Loucy (cell line): Measurements from ENCODE around the gene RECQL5.

Experiments used
- H2AFZ ChIP-seq: fragments of 200-600 bp; sonication (generic); 2 replicates; pipeline ENCODE4 v1.6.0; 2016; ENCODE audit warnings: antibody characterized with exemption, mild to moderate bottlenecking, low read length, moderate library complexity
- H3F3A ChIP-seq: fragments of 200-600 bp; 2 replicates; pipeline ENCODE4 v1.6.0; 2016; ENCODE audit warnings: antibody characterized with exemption, low read depth, mild to moderate bottlenecking
- H3K27me3 ChIP-seq: fragments of 200-600 bp; sonication (generic); 2 replicates; pipeline ENCODE4 v1.6.1; 2014; ENCODE audit warnings: low read length, mild to moderate bottlenecking; ENCODE audit not compliant: insufficient read depth, poor library complexity, severe bottlenecking
- H3K36me3 ChIP-seq: fragments of 200-600 bp; sonication (generic); 2 replicates; pipeline ENCODE4 v1.6.1; 2016; ENCODE audit warnings: low read length; ENCODE audit not compliant: insufficient read depth
- H3K4me1 ChIP-seq: fragments of 200-600 bp; sonication (generic); 2 replicates; pipeline ENCODE4 v1.5.1; 2014; ENCODE audit warnings: low read length, mild to moderate bottlenecking; ENCODE audit not compliant: insufficient read depth, poor library complexity, severe bottlenecking
- H3K4me2 ChIP-seq: fragments of 200-600 bp; sonication (generic); 2 replicates; pipeline ENCODE4 v1.6.0; 2014; ENCODE audit warnings: antibody characterized with exemption, low read length, low read depth, mild to moderate bottlenecking; ENCODE audit not compliant: poor library complexity, severe bottlenecking
- H3K4me3 ChIP-seq: fragments of 200-600 bp; sonication (generic); 2 replicates; pipeline ENCODE4 v1.5.1; 2014; ENCODE audit warnings: low read length, mild to moderate bottlenecking, mixed read lengths; ENCODE audit not compliant: poor library complexity, severe bottlenecking
- H3K79me2 ChIP-seq: fragments of 200-600 bp; sonication (generic); 2 replicates; pipeline ENCODE4 v1.6.1; 2014; ENCODE audit warnings: low read length; ENCODE audit not compliant: insufficient read depth
- H3K9ac ChIP-seq: fragments of 200-600 bp; sonication (generic); 2 replicates; pipeline ENCODE4 v1.6.0; 2014; ENCODE audit warnings: mild to moderate bottlenecking, low read depth, low read length, moderate library complexity; ENCODE audit not compliant: poor library complexity, severe bottlenecking
- H3K9me2 ChIP-seq: fragments of 200-600 bp; sonication (generic); replicated peaks from 2 replicates; pipeline ENCODE4 v1.6.1; 2016; ENCODE audit warnings: low read depth, low read length, mixed read lengths
- H3K9me3 ChIP-seq: fragments of 200-600 bp; sonication (generic); 2 replicates; pipeline ENCODE4 v1.6.1; 2014; ENCODE audit warnings: mild to moderate bottlenecking, antibody characterized with exemption, low read length, low read depth; ENCODE audit not compliant: insufficient read depth
- H4K20me1 ChIP-seq: fragments of 200-600 bp; sonication (generic); 2 replicates; pipeline ENCODE4 v1.6.0; 2014; ENCODE audit warnings: antibody characterized with exemption, low read length, mild to moderate bottlenecking; ENCODE audit not compliant: insufficient read depth, poor library complexity, severe bottlenecking
- CTCF ChIP-seq: fragments of 200-600 bp; sonication (generic); conservative IDR thresholded peaks from 2 replicates; pipeline ENCODE4 v1.5.1; 2014; ENCODE audit warnings: mild to moderate bottlenecking, antibody characterized with exemption, low read length
- EZH2phosphoT487 ChIP-seq: fragments of 200-600 bp; IDR thresholded peaks from 2 replicates; pipeline ENCODE4 v1.6.1; 2018; ENCODE audit warnings: antibody characterized with exemption, mild to moderate bottlenecking, moderate library complexity, borderline replicate concordance

RECQL5 gene

GRCh38 chr17:75647921-75648320, 19.0 kb downstream of the RECQL5 start:
- H2AFZ ChIP-seq: no peak overlapping the region
- H4K20me1 ChIP-seq: no peaks in the 10 kb centered on the region
- no peak overlapping the region for H3K4me3 ChIP-seq
- H3K27me3 ChIP-seq: no peaks in the 10 kb centered on the region
- peaks cover 4% of the 10 kb centered on the region; the same call in 1 of the 2 replicates for H3K36me3 ChIP-seq
- no peaks in the 10 kb centered on the region for H3F3A ChIP-seq
- no peaks in the 10 kb centered on the region for H3K9me3 ChIP-seq
- H3K4me1 ChIP-seq: peaks cover 19% of the 10 kb centered on the region
- H3K4me2 ChIP-seq: no peak overlapping the region
- H3K9me2 ChIP-seq: no peaks in the 10 kb centered on the region
- H3K79me2 ChIP-seq: no peaks in the 10 kb centered on the region
- H3K9ac ChIP-seq: no peak overlapping the region
- TF ChIP-seq EZH2phosphoT487: no peak
- no peak for TF ChIP-seq CTCF

GRCh38 chr17:75647061-75647460, 19.9 kb downstream of the RECQL5 start:
- H3K36me3 ChIP-seq: peaks cover 4% of the 10 kb centered on the region; the same call in 1 of the 2 replicates
- H3K4me3 ChIP-seq: no peak overlapping the region
- no peaks in the 10 kb centered on the region for H3K9me2 ChIP-seq
- no peak overlapping the region for H2AFZ ChIP-seq
- H4K20me1 ChIP-seq: no peaks in the 10 kb centered on the region
- H3K27me3 ChIP-seq: no peaks in the 10 kb centered on the region
- H3K4me2 ChIP-seq: no peak overlapping the region
- H3F3A ChIP-seq: no peaks in the 10 kb centered on the region
- H3K9ac ChIP-seq: peak overlapping the region; percentile 37
- TF ChIP-seq CTCF: no peak
- no peak for TF ChIP-seq EZH2phosphoT487
- no peaks in the 10 kb centered on the region for H3K9me3 ChIP-seq
- no peaks in the 10 kb centered on the region for H3K79me2 ChIP-seq
- peaks cover 16% of the 10 kb centered on the region for H3K4me1 ChIP-seq

- Histone ChIP-seq H4K20me1 (no peaks in the 10 kb centered on the region), H3K4me2 (peak overlapping the region; percentile 57), H3K36me3 (peaks cover 4% of the 10 kb centered on the region; the same call in 1 of the 2 replicates), H3K9me2 (no peaks in the 10 kb centered on the region), H3K27me3 (no peaks in the 10 kb centered on the region), H3K79me2 (no peaks in the 10 kb centered on the region), H3K4me1 (peaks cover 16% of the 10 kb centered on the region), H2AFZ (no peak overlapping the region), H3F3A (no peaks in the 10 kb centered on the region), H3K4me3 (no peak overlapping the region), H3K9me3 (no peaks in the 10 kb centered on the region), H3K9ac (peak overlapping the region; percentile 37)
- TF ChIP-seq CTCF: no peak
- no peak for TF ChIP-seq EZH2phosphoT487
These were observed 20.3 kb downstream of the RECQL5 start for GRCh38 chr17:75646638-75646992.
